Esophagus muscularis mucosa (tissue), 4 donors: ENCODE results near the gene ELP1.

Experiments
- CTCF ChIP-seq, 3 experiments: fragments of 200-600 bp in 2 of 3; fragments of 450-650 bp in 1 of 3; sonication (generic) in 2 of 3; IDR thresholded peaks; one replicate each; pipeline ENCODE4 v1.5.1; 2017 to 2019; ENCODE audit warnings: antibody characterized with exemption in 3 of 3, mild to moderate bottlenecking in 2 of 3, moderate library complexity in 1 of 3
- EP300 ChIP-seq: sonication (generic); formaldehyde crosslinking; IDR thresholded peaks from one replicate; pipeline ENCODE4 v1.6.1; 2017; ENCODE audit warnings: antibody characterized with exemption
- POLR2AphosphoS5 ChIP-seq, 2 donors: sonication (generic); formaldehyde crosslinking; IDR thresholded peaks; one replicate each; pipeline ENCODE4 v1.6.1; 2017; ENCODE audit warnings: antibody characterized with exemption in 2 of 2

- TF ChIP-seq CTCF (IDR thresholded peaks at IDR 0.05) (no peak), EP300 (no peak), POLR2AphosphoS5 (IDR thresholded peaks at IDR 0.05) (no peak)
Measured at GRCh38 chr9:108834959-108835665, 98.8 kb downstream of the ELP1 start.
